ENCODE measurements around the gene PGGT1B. TPM values are rescaled to one million over a fixed set of nuclear protein-coding genes. Genes with fewer than 3 reads are reported as not detected.
A peak's percentile ranks its signal among the peaks of the same experiment; 100 is the strongest.

Gene PGGT1B
- total and polyA plus RNA-seq, 12 donors: 2.0 to 31.7 (median 28.0) TPM

- intact Hi-C loops (cut with DNase I): no loop called here
- no peaks in the 10 kb centered on the region for H3K36me3 ChIP-seq
- DNase-seq (no peak), ATAC-seq (no peak)
- no peak for TF ChIP-seq CTCF (IDR thresholded peaks at IDR 0.05)
- no peaks in the 10 kb centered on the region for H3K9me3 ChIP-seq
- no peak overlapping the region for H3K4me3 ChIP-seq
- H3K27me3 ChIP-seq: peaks cover 34 to 95% (median 77%) of the 10 kb centered on the region in 7 donors
- H3K27ac ChIP-seq: no peak overlapping the region
- peaks cover 11 to 21% (median 17%) of the 10 kb centered on the region in 9 donors for H3K4me1 ChIP-seq
Observed at GRCh38 chr5:115181757-115182156, 80.9 kb downstream of the PGGT1B start.

GRCh38 chr5:115180165-115180709 is 82.4 kb downstream of the PGGT1B start:
- TF ChIP-seq CTCF (IDR thresholded peaks at IDR 0.05): no peak
- H3K27ac ChIP-seq: no peak overlapping the region
- H3K36me3 ChIP-seq: no peaks in the 10 kb centered on the region
- intact Hi-C loops (cut with DNase I): no loop called here
- H3K9me3 ChIP-seq: no peaks in the 10 kb centered on the region
- WGBS, 2 donors: 1% methylated on average over 54 of the region's 54 CpGs
- peak overlapping the region; percentile 31 to 60 (median 52) for H3K4me3 ChIP-seq
- ATAC-seq: peak in 6 of 8 donors; percentile 44 to 82 (median 63)
- peaks cover 34 to 99% (median 74%) of the 10 kb centered on the region in 7 donors for H3K27me3 ChIP-seq
- DNase-seq: peak in 1 of 2 donors; percentile 18
- H3K4me1 ChIP-seq: peaks cover 11 to 21% (median 17%) of the 10 kb centered on the region in 9 donors

GRCh38 chr5:115179394-115180164 is 83.1 kb downstream of the PGGT1B start:
- H3K27ac ChIP-seq: no peak overlapping the region
- intact Hi-C loops (cut with DNase I): no loop called here
- peaks cover 11 to 21% (median 17%) of the 10 kb centered on the region in 9 donors for H3K4me1 ChIP-seq
- no peaks in the 10 kb centered on the region for H3K36me3 ChIP-seq
- peaks cover 34 to 97% (median 68%) of the 10 kb centered on the region in 7 donors for H3K27me3 ChIP-seq
- no peak for TF ChIP-seq CTCF (IDR thresholded peaks at IDR 0.05)
- no peak for DNase-seq
- no peaks in the 10 kb centered on the region for H3K9me3 ChIP-seq
- WGBS, 2 donors: 2% methylated on average over 56 of the region's 56 CpGs
- ATAC-seq: peak in 7 of 8 donors; percentile 25 to 61 (median 41)
- peak overlapping the region; percentile 31 to 60 (median 52) for H3K4me3 ChIP-seq

- WGBS, 2 donors: 25 to 30% methylated on average over 30 of the region's 30 CpGs
- H3K4me3 ChIP-seq: peak overlapping the region in 6 of 10 donors; percentile 37 to 60 (median 54)
- ATAC-seq: peak in 4 of 8 donors; percentile 11 to 44 (median 38)
- no peak for TF ChIP-seq CTCF (IDR thresholded peaks at IDR 0.05)
- no peak overlapping the region for H3K27ac ChIP-seq
- no peaks in the 10 kb centered on the region for H3K36me3 ChIP-seq
- no peaks in the 10 kb centered on the region for H3K9me3 ChIP-seq
- H3K27me3 ChIP-seq: peaks cover 34 to 97% (median 66%) of the 10 kb centered on the region in 7 donors
- intact Hi-C loops (cut with DNase I): no loop called here
- no peak for DNase-seq
- peaks cover 11 to 21% (median 17%) of the 10 kb centered on the region in 9 donors for H3K4me1 ChIP-seq
Observed at GRCh38 chr5:115179030-115179393, 83.7 kb downstream of the PGGT1B start.

Data from heart right ventricle (tissue), 16 donors.